Endodermal cell (in vitro differentiated cells): ENCODE results near the gene PLCXD3. TPM values are rescaled to one million over a fixed set of nuclear protein-coding genes. Genes with fewer than 3 reads are reported as not detected.
"Not testable (repeated sequence)": the region's sequence is repeated elsewhere in the genome, so short reads cannot be mapped to it uniquely, and the experiment has no call there.

ENCODE experiments used
- DNase-seq: peaks from one replicate; pipeline ENCODE4 v3.0.0-alpha.2; 2017
- H3K27ac ChIP-seq: 2 replicates; pipeline ENCODE4 v1.5.1; 2013; ENCODE audit warnings: mild to moderate bottlenecking, low read depth, low read length, moderate library complexity
- H3K27me3 ChIP-seq: 2 replicates; pipeline ENCODE4 v1.6.1; 2013; ENCODE audit warnings: mild to moderate bottlenecking, low read length, moderate library complexity; ENCODE audit not compliant: insufficient read depth, control insufficient read depth, poor library complexity, severe bottlenecking
- H3K36me3 ChIP-seq: 2 replicates; pipeline ENCODE4 v1.7.0; 2013; ENCODE audit warnings: mild to moderate bottlenecking, low read length, moderate library complexity; ENCODE audit not compliant: control insufficient read depth, insufficient read depth
- H3K4me1 ChIP-seq: one replicate; pipeline ENCODE4 v1.7.0; 2013; ENCODE audit warnings: low read length; ENCODE audit not compliant: control insufficient read depth, insufficient read depth
- H3K4me3 ChIP-seq: 2 replicates; pipeline ENCODE4 v1.5.1; 2013; ENCODE audit warnings: mild to moderate bottlenecking, low read length, moderate library complexity
- H3K9ac ChIP-seq: 2 replicates; pipeline ENCODE4 v1.6.1; 2013; ENCODE audit warnings: mild to moderate bottlenecking, low read length, moderate library complexity; ENCODE audit not compliant: poor library complexity, severe bottlenecking; ENCODE audit errors: extremely low read depth
- H3K9me3 ChIP-seq: 2 replicates; pipeline ENCODE4 v1.6.1; 2013; ENCODE audit warnings: mild to moderate bottlenecking, low read length, moderate library complexity; ENCODE audit not compliant: control insufficient read depth
- H3K27ac Mint-ChIP-seq: 2 replicates; pipeline ENCODE4 v1.8.0; 2020; ENCODE audit warnings: mixed read lengths
- H3K27me3 Mint-ChIP-seq: 2 replicates; pipeline ENCODE4 v1.8.0; 2021; ENCODE audit warnings: mild to moderate bottlenecking, mixed read lengths; ENCODE audit not compliant: insufficient read depth
- H3K36me3 Mint-ChIP-seq: 2 replicates; pipeline ENCODE4 v1.8.0; 2020; ENCODE audit warnings: low read depth, mixed read lengths
- H3K4me1 Mint-ChIP-seq: 2 replicates; pipeline ENCODE4 v1.8.0; 2020; ENCODE audit warnings: mixed read lengths
- H3K4me3 Mint-ChIP-seq: 2 replicates; pipeline ENCODE4 v1.8.0; 2020; ENCODE audit warnings: mild to moderate bottlenecking, moderate library complexity, mixed read lengths
- H3K9me3 Mint-ChIP-seq: 2 replicates; pipeline ENCODE4 v1.8.0; 2020; ENCODE audit warnings: mild to moderate bottlenecking, mixed read lengths
- CTCF ChIP-seq: fragments of 200-600 bp; sonication (generic); conservative IDR thresholded peaks from 2 replicates; pipeline ENCODE4 v1.5.0; 2021; ENCODE audit warnings: antibody characterized with exemption, mild to moderate bottlenecking
- WGBS, 2 experiments: methylation state at CpG; one replicate each; pipeline versions ENCODE4 v1.1.5 to v1.1.7; 2013; ENCODE audit warnings: missing lambda C conversion rate in 2 of 2, mixed read lengths in 1 of 2; ENCODE audit not compliant: insufficient coverage in 1 of 2, insufficient read length in 1 of 2; 5-methylcytosine and 5-hydroxymethylcytosine counted together
- total RNA-seq, 2 donors: library from RNA; stranded (reverse); fragmentation: NEBNext Ultra II Directional in 1 of 2; extraction: Animal tissue kit (Norgen Biotek cat#: 25700) in 1 of 2; gene quantifications; 2 replicates in 1 of 2; 3 replicates in 1 of 2; pipeline ENCODE4 v1.2.1, GENCODE V29; 2021

PLCXD3 gene
- total RNA-seq, 2 donors from 2014 or later, result 41.8 to 43.3 TPM

- peaks cover 11% of the 10 kb centered on the region for H3K36me3 Mint-ChIP-seq
- no peaks in the 10 kb centered on the region for H3K36me3 ChIP-seq
- H3K4me3 ChIP-seq, result no peak overlapping the region
- H3K27me3 Mint-ChIP-seq, result no peaks in the 10 kb centered on the region
- no peak overlapping the region for H3K9ac ChIP-seq
- H3K4me3 Mint-ChIP-seq, result no peak overlapping the region
- H3K9me3 Mint-ChIP-seq, result peaks cover 10% of the 10 kb centered on the region
- no peak for DNase-seq
- H3K4me1 Mint-ChIP-seq, result peaks cover 15% of the 10 kb centered on the region
- TF ChIP-seq CTCF, result no peak
- H3K27ac ChIP-seq, result peak overlapping the region; percentile 74
- no peaks in the 10 kb centered on the region for H3K9me3 ChIP-seq
- H3K27ac Mint-ChIP-seq, result no peak overlapping the region
- no peaks in the 10 kb centered on the region for H3K4me1 ChIP-seq
- WGBS, 2 experiments, result 40 to 60% methylated on average over 5 of the region's 5 CpGs
- no peaks in the 10 kb centered on the region for H3K27me3 ChIP-seq
Observed at GRCh38 chr5:41334758-41335157, 175.6 kb downstream of the PLCXD3 start.

- Histone ChIP-seq H3K27ac (peak overlapping the region; percentile 56), H3K9ac (no peak overlapping the region), H3K4me3 (no peak overlapping the region), H3K36me3 (no peaks in the 10 kb centered on the region), H3K27me3 (no peaks in the 10 kb centered on the region), H3K4me1 (no peaks in the 10 kb centered on the region), H3K9me3 (peaks cover 3% of the 10 kb centered on the region)
- WGBS, 2 experiments, result 80 to 86% methylated on average over 1 of the region's 1 CpG
- Mint-ChIP-seq H3K4me3 (no peak overlapping the region), H3K36me3 (peaks cover 11% of the 10 kb centered on the region), H3K4me1 (peaks cover 15% of the 10 kb centered on the region), H3K27ac (no peak overlapping the region), H3K9me3 (peaks cover 10% of the 10 kb centered on the region), H3K27me3 (no peaks in the 10 kb centered on the region)
- no peak for DNase-seq
- no peak for TF ChIP-seq CTCF
Observed at GRCh38 chr5:41334221-41334620, 176.2 kb downstream of the PLCXD3 start.

- H3K27ac ChIP-seq, result no peak overlapping the region
- no peak overlapping the region for H3K4me3 ChIP-seq
- peaks cover 14% of the 10 kb centered on the region for H3K9me3 Mint-ChIP-seq
- no peak for DNase-seq
- no peak overlapping the region for H3K9ac ChIP-seq
- WGBS, 2 experiments, result 94% methylated on average over 2 of the region's 2 CpGs; no CpG with 5 or more reads in 1 of the 2 experiments
- no peaks in the 10 kb centered on the region for H3K27me3 ChIP-seq
- H3K9me3 ChIP-seq, result peaks cover 7% of the 10 kb centered on the region
- peaks cover 59% of the 10 kb centered on the region for H3K36me3 Mint-ChIP-seq
- TF ChIP-seq CTCF, result no peak
- no peak overlapping the region for H3K27ac Mint-ChIP-seq
- H3K4me1 ChIP-seq, result no peaks in the 10 kb centered on the region
- no peaks in the 10 kb centered on the region for H3K27me3 Mint-ChIP-seq
- H3K4me3 Mint-ChIP-seq, result no peak overlapping the region
- peaks cover 4% of the 10 kb centered on the region for H3K4me1 Mint-ChIP-seq
- peaks cover 5% of the 10 kb centered on the region for H3K36me3 ChIP-seq
Observed at GRCh38 chr5:41325074-41325473, 185.3 kb downstream of the PLCXD3 start.

- WGBS, 2 experiments, result 96% methylated on average over 3 of the region's 3 CpGs; no CpG with 5 or more reads in 1 of the 2 experiments
- not testable (repeated sequence) for H3K4me1 Mint-ChIP-seq
Observed at GRCh38 chr5:41322826-41323225, 187.6 kb downstream of the PLCXD3 start.

More at GRCh38 chr5:41322826-41323225, 187.6 kb downstream of the PLCXD3 start:
- not testable (repeated sequence) for H3K9me3 Mint-ChIP-seq, H3K27ac Mint-ChIP-seq, H3K27ac ChIP-seq, DNase-seq, H3K27me3 Mint-ChIP-seq, H3K9ac ChIP-seq, H3K4me3 ChIP-seq, H3K4me3 Mint-ChIP-seq, H3K27me3 ChIP-seq, H3K9me3 ChIP-seq, H3K36me3 ChIP-seq, H3K4me1 ChIP-seq
- H3K36me3 Mint-ChIP-seq, result peaks cover 45% of the 10 kb centered on the region
